GM12872 (cell line): ENCODE measurements around the gene CAMTA1.

Experiments used
- TF ChIP-seq, protein P1 (sequence below): IDR thresholded peaks from 3 replicates; pipeline ENCODE4 v1.5.1; 2011; ENCODE audit warnings: low read depth, mild to moderate bottlenecking, low read length, moderate library complexity; ENCODE audit not compliant: insufficient read depth

Gene CAMTA1

DNA sequence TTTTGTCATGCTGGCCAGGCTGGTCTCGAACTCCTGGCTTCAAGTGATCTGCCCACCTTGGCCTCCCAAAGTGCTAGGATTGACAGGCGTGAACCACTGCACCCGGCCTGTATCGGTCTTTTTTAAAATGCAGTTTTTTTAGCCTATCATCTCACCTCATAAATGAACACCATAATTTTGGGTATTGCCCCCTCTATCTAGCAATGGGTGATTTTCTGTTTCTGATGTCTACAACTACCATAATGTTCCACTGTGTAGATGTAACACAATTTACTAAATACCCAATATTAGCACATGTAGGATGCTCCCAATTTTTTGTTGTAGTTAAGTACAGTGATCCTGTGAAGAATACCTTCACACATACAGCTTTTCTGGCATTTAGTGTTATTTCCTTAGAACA lies 2.0 kb upstream of the CAMTA1 start:
- TF ChIP-seq, protein P1, sequence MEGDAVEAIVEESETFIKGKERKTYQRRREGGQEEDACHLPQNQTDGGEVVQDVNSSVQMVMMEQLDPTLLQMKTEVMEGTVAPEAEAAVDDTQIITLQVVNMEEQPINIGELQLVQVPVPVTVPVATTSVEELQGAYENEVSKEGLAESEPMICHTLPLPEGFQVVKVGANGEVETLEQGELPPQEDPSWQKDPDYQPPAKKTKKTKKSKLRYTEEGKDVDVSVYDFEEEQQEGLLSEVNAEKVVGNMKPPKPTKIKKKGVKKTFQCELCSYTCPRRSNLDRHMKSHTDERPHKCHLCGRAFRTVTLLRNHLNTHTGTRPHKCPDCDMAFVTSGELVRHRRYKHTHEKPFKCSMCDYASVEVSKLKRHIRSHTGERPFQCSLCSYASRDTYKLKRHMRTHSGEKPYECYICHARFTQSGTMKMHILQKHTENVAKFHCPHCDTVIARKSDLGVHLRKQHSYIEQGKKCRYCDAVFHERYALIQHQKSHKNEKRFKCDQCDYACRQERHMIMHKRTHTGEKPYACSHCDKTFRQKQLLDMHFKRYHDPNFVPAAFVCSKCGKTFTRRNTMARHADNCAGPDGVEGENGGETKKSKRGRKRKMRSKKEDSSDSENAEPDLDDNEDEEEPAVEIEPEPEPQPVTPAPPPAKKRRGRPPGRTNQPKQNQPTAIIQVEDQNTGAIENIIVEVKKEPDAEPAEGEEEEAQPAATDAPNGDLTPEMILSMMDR, result no peak

DNA sequence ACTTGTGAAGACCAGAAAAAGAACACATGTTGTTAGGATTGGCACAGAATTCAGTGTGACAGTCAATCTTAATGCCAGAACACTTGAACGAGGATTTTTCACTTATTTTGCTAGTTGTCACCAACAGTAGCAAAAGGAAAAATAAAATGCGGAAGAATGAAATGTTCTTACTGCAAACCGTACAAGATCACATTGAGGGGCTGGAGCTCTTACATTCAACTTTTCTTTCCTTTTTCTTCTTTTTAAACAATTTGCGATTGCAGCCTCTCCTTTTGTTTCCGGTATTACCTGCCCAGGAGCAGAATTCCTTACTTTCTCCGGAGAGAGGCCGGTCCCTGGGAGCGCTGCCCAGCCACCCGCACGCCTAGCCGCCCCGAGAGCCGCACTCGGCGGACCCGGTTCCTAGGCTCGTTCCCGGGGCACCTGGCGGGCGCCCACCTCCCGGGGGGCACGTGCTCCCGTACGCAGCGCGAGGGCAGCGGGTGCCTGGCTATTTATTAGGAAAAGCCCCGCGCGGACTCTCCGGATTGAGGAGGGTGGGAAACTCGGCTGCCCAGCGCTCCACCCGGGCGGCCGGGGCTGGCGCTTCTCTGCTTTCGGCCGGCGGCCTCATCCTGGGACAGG lies 1.2 kb upstream of the CAMTA1 start:
- TF ChIP-seq, protein P1, result no peak

DNA sequence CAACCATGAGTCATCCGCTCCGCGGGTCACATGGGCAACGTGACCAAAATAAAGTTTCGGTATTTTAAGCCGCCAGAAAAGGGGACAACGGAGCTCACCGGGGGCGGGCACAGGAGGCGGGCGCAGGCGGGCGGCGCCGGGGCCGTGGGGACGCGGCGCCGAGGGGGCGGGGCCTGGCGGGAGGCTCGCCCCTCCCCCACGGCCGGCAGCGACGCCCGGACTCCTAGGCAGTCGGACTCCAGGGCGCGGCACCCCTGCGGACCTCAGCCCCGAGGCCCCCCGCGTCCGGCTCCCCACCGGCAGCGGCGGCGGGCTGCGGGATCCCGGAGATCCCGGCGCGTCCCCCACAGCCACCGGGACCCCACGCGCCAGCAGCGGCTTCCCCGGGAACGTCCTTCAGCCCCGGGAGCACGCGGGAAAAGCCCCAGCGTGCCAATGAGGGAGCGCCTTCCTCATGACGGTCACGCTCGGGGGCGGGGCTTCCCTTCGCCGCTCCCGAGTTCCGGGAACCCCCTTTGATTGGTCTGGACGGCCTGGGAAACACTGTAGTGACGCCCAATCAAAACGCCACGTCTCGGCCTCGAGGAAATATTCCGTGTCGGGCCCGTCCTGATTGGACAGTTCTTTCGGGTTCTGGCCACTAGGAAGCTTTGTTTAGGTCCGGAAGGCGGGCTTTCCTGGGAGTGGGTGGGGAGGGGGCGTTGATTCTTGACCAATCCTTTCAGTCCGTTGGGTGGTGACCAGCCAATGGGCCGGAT lies 515 bp upstream of the CAMTA1 start:
- TF ChIP-seq, protein P1, result no peak

DNA sequence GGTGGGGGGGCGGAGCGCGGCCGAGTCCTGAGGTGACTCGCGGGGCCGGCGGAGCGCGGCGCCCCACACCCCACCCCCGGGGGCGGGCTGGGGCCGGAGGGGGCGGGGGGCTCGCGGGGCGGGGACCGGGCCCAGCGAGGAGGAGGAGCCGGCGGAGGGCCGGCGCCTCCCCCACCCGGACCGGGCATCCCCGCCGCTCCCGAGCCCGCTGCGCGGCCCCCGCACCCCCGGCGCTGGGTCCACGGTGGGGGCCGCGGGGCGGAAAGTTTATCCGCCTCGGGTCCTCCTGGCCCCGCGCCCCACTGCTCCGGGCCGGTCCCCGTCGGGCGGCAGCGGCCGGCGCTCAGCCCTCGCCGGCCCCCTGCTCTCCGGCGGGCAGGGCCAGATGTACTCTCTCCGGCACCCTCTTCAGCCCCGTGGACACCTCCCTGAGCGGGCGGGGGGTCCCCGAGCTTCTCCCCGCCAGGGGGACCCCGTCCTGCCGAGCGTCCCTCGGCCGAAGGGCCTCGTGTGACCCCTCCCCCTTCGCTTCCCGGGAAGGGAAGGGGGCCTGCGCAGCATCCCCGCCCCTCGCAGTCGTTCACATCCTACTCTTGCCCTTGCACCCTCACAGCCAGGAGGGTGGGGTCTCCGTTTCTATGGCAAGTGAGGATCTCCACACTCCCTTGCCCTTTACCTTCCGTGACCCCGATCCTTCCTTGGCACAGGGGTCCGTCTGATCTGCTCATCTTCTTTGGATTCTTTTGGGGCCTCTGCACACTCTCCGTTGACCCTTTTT lies 663 bp downstream of the CAMTA1 start:
- TF ChIP-seq, protein P1, result no peak

DNA sequence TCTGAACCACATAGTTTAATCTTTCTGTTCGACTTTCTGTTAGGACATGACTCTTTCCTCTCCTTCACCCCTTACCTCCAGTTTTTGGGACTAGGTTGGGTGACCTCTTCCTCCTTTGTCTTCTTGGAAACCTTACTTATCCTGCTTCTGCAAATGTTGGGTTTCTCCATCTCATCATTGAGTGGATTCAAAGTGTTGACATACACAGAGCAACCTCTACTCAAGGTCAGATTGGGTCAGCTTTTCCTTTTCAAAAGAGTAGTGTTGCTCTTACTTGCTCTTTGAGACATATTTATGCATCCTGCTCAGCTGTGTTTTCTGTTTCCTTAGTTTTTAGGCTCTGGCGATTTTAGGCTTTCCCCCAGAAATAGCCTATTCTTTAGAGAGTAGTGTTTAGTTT lies 3.7 kb downstream of the CAMTA1 start:
- TF ChIP-seq, protein P1, result no peak

DNA sequence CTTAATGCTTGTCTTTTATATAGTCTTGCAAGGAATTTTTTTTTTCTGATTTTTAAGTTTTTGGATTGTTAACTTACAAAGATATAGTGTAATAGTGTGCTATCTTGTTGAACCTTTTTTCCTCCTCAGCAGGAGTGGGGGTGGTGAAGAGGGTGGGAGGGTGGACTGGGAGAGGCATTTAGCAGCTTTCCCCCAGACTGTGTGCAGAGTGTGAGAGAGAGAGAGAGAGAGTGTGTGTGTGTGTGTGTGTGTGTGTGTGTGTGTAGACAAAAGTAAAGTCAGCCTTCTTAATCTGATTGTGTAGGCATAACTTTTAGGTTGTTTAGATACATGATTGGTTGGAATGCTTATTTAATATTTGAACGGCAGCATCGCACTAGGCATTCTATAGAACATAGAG lies 4.9 kb downstream of the CAMTA1 start:
- TF ChIP-seq, protein P1, result no peak

DNA sequence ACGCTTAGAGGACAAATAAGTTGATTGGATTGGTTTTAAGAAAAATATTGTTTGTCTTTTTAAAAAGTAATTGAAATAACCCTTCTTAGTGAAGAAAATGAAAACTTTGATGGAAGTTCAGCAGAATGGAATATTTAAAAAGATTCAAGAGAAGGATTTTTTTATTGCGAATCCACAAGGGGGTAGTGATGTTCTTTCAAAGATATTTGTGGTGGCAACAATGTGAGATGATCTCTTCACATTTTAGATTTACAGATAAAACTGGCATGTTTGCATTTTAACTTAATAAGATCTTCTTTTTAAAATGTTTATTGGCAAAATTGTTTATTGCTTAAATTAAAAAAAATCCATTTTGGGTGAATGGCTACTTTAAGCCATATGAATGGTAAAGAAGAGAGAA lies 8.9 kb downstream of the CAMTA1 start:
- TF ChIP-seq, protein P1, result no peak
